AML-193 (cell line): ENCODE results near the gene ADAM33.

Experiments
- DNase-seq, 2 experiments: peaks; one replicate each; lab custom pipeline; 2025; lab: John Stamatoyannopoulos, UW

ADAM33 gene

GRCh38 chr20:3710011-3710466 lies 28.2 kb upstream of the ADAM33 start:
- no peak for DNase-seq

DNA sequence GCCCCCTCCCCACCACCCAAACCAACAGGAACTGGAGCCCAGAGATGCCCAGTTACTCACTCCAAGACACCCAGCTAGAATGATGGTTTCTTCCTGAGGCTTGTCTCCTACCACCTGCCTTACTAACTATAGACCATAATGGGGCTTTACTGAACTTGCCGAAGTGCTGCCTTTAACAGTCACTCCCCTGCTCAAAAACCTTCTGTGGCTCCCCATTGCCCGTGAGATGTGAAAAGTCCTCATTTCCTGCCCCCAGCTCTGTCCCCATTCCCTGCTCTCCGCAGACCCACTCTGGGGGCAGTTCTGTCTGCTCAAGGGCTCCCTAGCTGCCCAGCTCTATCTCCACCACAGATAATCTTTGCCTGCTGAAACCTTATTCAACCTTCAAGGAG lies 25.7 kb upstream of the ADAM33 start:
- DNase-seq, result no peak

- no peak for DNase-seq
Measured at GRCh38 chr20:3706774-3707507, 25.1 kb upstream of the ADAM33 start.

- DNase-seq, result no peak
Measured at GRCh38 chr20:3705970-3706739, 24.3 kb upstream of the ADAM33 start.

DNA sequence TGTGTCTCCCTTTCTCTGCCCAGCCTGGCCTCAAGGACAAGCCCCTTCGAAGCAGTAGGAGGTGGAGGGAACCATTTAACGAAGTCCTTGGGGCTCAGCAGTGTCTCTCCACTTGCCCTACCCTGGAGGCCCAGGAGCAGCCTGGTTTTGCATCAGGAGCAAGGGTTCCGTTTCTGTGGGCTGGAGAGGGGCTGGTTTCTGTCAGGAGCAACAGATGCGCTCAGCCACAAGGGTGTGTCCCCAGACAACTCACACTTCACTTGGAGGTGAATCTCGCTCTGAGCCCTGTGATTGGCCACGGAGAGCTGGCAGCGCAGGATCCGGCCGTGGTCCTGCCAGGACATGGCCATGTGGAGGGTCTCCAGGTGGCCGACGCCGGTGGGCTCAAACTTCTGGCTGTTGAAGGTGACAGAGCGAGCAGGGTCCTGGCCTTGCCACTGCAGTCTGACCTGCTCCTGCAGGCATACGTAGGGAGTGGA lies 23.7 kb upstream of the ADAM33 start:
- no peak for DNase-seq

DNA sequence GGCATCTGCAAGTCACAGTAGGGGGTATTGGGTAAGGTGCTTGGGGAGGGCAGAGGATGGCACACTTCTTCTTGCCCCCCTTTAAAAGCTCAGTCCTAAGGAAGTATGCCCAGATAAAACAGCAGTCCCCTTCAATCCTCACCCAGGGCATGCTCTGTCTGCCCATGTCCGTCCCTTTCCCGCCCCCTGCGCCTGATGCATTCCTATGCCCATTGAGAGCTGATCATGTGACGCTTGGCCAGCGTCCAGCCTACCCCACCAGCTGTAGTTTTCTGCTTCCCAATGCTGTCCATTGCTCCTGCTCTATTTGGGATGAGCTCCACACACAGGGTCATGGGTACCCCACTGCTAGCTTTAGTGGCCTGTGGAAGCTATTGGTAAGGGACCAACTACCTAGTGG lies 22.3 kb upstream of the ADAM33 start:
- DNase-seq, result no peak

DNA sequence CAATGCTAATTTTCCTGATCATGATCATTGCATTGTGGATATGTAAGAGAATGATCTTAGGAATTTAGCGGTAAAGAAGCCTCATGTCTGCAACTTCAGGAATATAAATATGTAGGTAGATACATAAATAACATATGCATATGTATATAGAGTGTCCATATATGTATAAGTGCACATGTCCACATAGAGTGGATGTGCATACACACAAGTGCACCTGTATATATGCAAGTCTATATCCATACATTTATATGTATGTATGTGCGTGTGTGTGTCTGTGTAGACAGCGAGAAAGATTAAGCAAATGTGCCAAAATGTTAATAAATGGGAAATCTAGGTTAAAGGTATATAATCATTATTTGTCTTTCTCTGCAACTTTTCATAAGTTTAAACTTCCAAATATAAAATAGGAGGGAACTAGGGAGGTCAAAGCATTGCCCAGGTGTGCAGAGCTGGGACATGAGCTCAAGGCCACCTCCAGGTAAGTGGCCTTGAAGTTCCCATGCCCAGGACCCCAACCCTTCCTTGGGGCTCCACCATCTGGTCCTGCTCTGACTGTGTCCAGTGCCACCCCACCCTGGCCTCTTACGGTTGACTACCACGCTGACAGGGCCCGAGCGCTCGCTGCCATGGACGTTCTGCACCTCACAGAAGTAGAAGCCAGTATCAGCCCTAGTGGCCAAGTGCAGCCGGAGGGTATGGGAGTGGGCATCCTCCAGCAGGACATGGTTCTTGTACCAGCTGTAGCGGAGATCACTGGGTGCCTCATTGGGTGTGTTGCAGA lies 21.0 kb upstream of the ADAM33 start:
- DNase-seq, result no peak

- no peak for DNase-seq
Measured at GRCh38 chr20:3701061-3701998, 19.5 kb upstream of the ADAM33 start.

- DNase-seq, result no peak
Measured at GRCh38 chr20:3699037-3699436, 17.2 kb upstream of the ADAM33 start.

DNA sequence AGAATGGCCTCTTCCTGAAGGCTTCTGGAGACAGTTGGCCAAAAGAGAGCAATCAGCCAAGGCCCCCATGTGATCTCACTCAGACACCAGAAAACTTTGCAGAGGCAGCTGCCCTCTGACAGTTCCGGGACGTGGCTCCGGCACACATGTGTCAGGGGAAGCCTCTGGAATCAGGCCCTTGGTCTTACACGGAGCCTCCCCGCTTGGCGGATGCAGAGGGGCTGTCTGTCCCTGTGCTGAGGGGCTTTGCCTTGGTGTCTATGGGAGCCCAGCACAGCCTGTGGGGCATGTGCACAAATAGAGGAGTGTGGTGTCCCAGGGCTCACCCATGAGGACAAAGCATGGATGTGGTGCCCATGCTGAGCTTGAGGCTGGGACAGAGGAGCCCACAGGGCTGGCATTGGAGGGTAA lies 16.8 kb upstream of the ADAM33 start:
- no peak for DNase-seq

DNA sequence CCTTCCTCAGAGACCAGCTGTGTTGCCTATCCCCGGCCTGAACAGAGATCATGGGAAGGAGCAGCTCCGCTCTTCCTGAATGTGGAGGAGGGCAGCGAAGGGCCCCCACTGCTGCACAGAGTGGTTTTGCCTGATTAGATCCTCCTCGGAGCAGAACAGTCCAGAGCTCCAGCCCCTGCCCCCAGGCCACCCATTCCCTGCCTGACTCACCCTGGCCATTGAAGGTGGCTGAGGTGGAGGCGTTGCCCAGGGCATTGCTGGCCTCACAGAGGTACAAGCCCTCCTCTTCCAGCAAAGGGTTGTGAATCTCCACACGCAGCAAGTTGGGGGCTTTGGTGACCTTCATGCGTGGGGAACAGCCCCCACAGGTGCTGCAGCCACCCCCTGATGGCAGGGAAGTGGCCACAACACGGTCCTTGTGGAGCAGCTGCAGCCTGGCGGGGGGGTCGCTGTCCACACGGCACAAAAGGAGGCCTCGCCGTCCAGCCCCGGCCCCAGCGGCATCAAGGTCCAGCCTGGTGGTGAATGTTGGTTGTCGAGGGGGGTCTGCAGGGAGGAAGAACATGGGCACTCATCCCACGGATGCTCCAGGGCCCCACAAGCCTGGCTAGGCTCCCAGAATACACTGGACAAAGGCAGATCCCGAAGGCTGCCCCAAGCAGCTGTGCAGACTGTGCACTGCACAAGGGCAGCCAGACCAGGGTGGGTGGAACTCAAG lies 15.9 kb upstream of the ADAM33 start:
- DNase-seq, result no peak

DNA sequence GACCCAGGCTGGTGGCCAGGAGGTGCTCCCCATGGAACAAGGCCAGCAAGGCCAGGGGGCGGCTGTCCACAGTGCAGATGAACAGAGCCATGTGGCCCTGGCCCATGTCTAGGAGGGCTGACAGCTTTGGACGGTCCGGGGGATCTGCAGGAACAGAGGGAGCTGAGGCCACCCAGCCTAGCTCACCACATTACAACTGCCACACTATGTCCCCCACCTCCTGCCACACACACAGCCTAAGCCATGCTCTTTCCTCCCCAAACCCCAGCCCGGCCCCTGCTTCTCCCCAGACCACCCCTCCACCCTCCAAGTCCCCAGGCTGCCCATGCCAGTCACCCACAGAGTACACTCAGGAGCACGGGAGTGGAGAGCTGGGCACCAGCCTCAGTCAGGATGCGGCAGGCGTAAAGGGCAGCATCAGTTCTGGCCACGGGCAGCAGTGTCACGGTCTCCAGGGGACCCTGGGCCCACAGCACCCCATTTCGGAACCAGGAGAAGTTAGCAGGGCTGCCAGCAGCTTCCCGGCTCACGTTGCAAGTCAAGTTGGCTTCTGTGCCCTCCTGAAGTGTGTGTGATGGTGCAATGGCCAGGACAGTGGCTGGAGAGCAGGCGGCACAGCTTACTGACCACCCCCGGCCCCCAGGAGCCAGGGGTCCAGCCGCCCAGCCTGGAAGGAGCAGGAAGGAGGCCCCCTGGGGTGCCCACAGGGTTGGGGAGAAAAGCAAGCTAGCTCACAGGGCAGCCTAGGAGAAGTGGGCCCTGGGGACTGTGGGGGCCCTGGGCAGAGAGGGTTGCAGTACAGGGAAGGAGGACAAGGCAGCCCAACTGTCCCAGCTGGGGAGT lies 15.2 kb upstream of the ADAM33 start:
- DNase-seq, result no peak

DNA sequence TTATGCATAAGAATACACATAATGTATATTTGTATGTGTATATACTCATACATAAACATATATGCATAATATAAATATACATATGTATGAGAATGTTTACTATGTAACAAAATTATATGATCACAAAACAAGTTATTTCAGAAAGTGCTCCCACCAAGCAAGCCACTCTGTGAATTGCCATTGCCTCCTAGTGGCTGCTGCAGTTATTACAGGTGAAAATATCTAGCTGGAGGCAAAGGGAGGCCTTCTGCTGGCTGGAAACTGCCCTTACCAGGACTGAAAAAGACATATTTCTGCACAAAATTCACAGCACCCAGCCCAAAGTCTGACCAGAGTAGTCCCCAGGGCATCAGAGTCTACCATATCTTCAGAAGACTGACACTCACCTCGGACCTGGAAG lies 14.4 kb upstream of the ADAM33 start:
- DNase-seq, result no peak

GRCh38 chr20:3694864-3695263 lies 13.1 kb upstream of the ADAM33 start:
- DNase-seq, result no peak

- no peak for DNase-seq
Measured at GRCh38 chr20:3693376-3693775, 11.6 kb upstream of the ADAM33 start.

- DNase-seq, result no peak
Measured at GRCh38 chr20:3692706-3693294, 11.0 kb upstream of the ADAM33 start.

- DNase-seq, result no peak
Measured at GRCh38 chr20:3691897-3692296, 10.1 kb upstream of the ADAM33 start.

- no peak for DNase-seq
Measured at GRCh38 chr20:3691306-3691705, 9.5 kb upstream of the ADAM33 start.

- no peak for DNase-seq
Measured at GRCh38 chr20:3690413-3690812, 8.6 kb upstream of the ADAM33 start.
